Body of pancreas (tissue), 4 donors: ENCODE data around the gene MAB21L4. TPM values are rescaled to one million over a fixed set of nuclear protein-coding genes. Genes with fewer than 3 reads are reported as not detected.
A peak's percentile ranks its signal among the peaks of the same experiment; 100 is the strongest.

Source experiments
- ATAC-seq: fragments of 150-250 bp; one replicate; pipeline ENCODE4 v1.9.1; 2016
- DNase-seq, 4 donors: peaks; one replicate each; pipeline ENCODE4 v3.0.0-alpha.2; 2019
- H3K27ac ChIP-seq, 4 donors: fragments of 200-600 bp; sonication (generic); 1 replicate in 3 of 4; 2 replicates in 1 of 4; pipeline versions ENCODE4 v1.5.1 to v1.6.1; 2016 to 2019; ENCODE audit warnings: mild to moderate bottlenecking in 1 of 4, mixed read lengths in 1 of 4, moderate library complexity in 1 of 4
- H3K27me3 ChIP-seq, 2 donors: fragments of 200-600 bp; sonication (generic); one replicate each; pipeline ENCODE4 v1.6.0; 2016; ENCODE audit warnings: mild to moderate bottlenecking in 1 of 2
- H3K36me3 ChIP-seq, 2 donors: fragments of 200-600 bp; sonication (generic); replicated peaks in 1 of 2; 2 replicates each; pipeline ENCODE4 v1.5.1; 2016; ENCODE audit warnings: low read depth in 2 of 2; ENCODE audit not compliant: insufficient read depth in 1 of 2
- H3K4me1 ChIP-seq: fragments of 200-600 bp; sonication (generic); one replicate; pipeline ENCODE4 v1.6.0; 2016
- H3K4me3 ChIP-seq, 2 donors: fragments of 200-600 bp; sonication (generic); 1 replicate in 1 of 2; 2 replicates in 1 of 2; pipeline ENCODE4 v1.5.1; 2016 to 2019
- H3K9me3 ChIP-seq, 3 donors: fragments of 200-600 bp; sonication (generic); 1 replicate in 2 of 3; 2 replicates in 1 of 3; pipeline ENCODE4 v1.5.1; 2016
- CTCF ChIP-seq, 7 experiments: fragments of 450-650 bp in 4 of 7; fragments of 200-600 bp in 3 of 7; sonication (generic) in 3 of 7; IDR thresholded peaks; one replicate each; pipeline ENCODE4 v1.5.1; 2016 to 2019; ENCODE audit warnings: antibody characterized with exemption in 7 of 7
- POLR2A ChIP-seq, 3 donors: fragments of 450-650 bp; IDR thresholded peaks; one replicate each; pipeline ENCODE4 v1.6.1; 2016; ENCODE audit warnings: antibody characterized with exemption in 3 of 3, mild to moderate bottlenecking in 2 of 3
- WGBS, 2 donors: methylation state at CpG; one replicate each; pipeline ENCODE4 v1.1.5; 2017; 5-methylcytosine and 5-hydroxymethylcytosine counted together
- intact Hi-C: fragments of 100-400 bp; cut with DNase I; formaldehyde crosslinking; loops from one replicate; pipeline ENCODE4 v1.15.1; 2023
- total RNA-seq, 2 donors: library from RNA; depleted of rRNA; stranded (reverse); fragments of >200 nt; gene quantifications; one replicate each; pipeline ENCODE4 v1.1.0, GENCODE V29; 2016

The MAB21L4 gene
- total RNA-seq, 2 donors from 2014 or later, result 0.26 TPM; not detected in 1

DNA sequence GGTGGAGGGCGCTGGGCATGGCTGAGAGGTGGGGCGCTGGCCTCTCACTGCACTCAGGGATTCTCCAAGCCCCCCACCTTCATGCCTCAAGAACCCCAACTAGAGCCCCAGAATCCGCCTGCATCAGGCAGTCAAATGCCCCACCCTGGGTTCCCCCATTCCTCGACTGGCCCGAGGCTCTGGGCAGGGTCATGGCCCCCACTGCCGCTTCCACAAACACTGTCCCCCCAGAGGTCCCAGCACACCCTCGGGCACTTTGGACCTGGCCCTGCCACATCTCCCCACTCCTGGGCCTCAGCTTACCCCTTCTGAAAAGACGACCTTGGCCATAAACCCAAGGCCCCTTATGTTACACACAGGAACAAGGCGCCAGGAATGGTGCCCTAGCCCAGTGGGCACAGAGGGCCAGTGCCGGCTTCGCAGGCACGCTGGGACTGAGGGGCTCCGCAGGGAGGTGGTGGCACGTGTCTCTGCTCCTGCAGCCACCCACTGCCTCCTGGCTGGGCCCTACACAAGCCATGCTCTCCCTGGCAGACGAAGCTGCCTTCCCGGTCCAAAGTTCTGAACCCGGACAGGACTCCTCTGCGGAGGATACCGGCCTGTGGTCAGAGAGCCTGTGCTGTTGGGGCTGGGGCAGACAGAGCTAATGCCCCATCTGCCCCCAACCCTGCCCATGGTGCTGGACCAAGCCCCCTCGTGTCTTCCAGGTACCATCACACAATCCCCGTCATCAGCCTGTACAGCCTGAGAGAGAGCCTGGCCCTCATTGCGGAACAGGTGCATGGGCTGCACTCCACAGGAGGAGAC is 20.5 kb downstream of the MAB21L4 start:
- H3K27me3 ChIP-seq, result no peaks in the 10 kb centered on the region
- H3K4me3 ChIP-seq, result no peak overlapping the region
- no peaks in the 10 kb centered on the region for H3K4me1 ChIP-seq
- no peak for DNase-seq
- ATAC-seq, result no peak
- H3K27ac ChIP-seq, result no peak overlapping the region
- no peaks in the 10 kb centered on the region for H3K36me3 ChIP-seq
- WGBS, 2 donors, result 92 to 93% methylated on average over 2 to 22 of the region's 22 CpGs
- no peak for TF ChIP-seq POLR2A (IDR thresholded peaks at IDR 0.05)
- no peak for TF ChIP-seq CTCF (IDR thresholded peaks at IDR 0.05)
- no peaks in the 10 kb centered on the region for H3K9me3 ChIP-seq
- intact Hi-C loops, result no loop called here

DNA sequence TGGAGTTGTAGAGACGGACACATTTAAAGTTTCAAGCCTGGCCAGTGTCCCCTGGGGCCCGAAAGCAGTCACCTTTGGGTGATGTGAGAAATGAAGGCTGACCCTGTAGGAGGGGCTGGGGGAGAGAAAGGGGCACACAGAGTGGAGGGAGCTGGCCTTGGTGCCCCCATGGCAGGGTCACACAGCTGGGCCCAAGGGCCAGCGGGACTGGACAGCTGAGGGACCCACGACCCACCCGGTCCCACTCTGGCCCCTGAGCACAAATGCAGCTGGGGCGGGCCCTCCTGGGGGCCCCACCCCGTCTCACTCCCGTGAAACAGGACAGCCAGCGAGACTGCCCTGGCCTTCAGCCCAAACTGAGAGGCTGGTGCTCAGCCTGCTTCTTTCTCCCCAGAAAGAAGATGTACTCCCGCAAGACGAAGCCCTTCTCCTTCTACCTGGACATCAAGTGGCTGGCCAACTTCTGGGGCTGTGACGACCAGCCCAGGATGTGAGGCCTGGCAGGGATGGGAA is 21.2 kb downstream of the MAB21L4 start:
- Histone ChIP-seq H3K27me3 (no peaks in the 10 kb centered on the region), H3K9me3 (no peaks in the 10 kb centered on the region), H3K4me1 (no peaks in the 10 kb centered on the region), H3K27ac (no peak overlapping the region), H3K4me3 (no peak overlapping the region), H3K36me3 (no peaks in the 10 kb centered on the region)
- ATAC-seq (no peak), DNase-seq (no peak)
- WGBS, 2 donors, result 89 to 92% methylated on average over 3 to 12 of the region's 12 CpGs
- no peak for TF ChIP-seq CTCF (IDR thresholded peaks at IDR 0.05)
- TF ChIP-seq POLR2A (IDR thresholded peaks at IDR 0.05), result no peak
- intact Hi-C loops, result no loop called here

- no peak overlapping the region for H3K27ac ChIP-seq
- no peaks in the 10 kb centered on the region for H3K27me3 ChIP-seq
- H3K36me3 ChIP-seq, result no peaks in the 10 kb centered on the region
- 66 to 79% methylated on average over 6 to 32 of the region's 33 CpGs for WGBS, 2 donors
- ATAC-seq (no peak), DNase-seq (peak in 2 of 4 donors; percentile 23 to 37)
- intact Hi-C loops, result no loop called here
- H3K4me1 ChIP-seq, result no peaks in the 10 kb centered on the region
- TF ChIP-seq POLR2A (IDR thresholded peaks at IDR 0.05) (no peak), CTCF (IDR thresholded peaks at IDR 0.05) (no peak)
- H3K9me3 ChIP-seq, result no peaks in the 10 kb centered on the region
- no peak overlapping the region for H3K4me3 ChIP-seq
These were observed 21.9 kb downstream of the MAB21L4 start for GRCh38 chr2:240873805-240874714.

- no peaks in the 10 kb centered on the region for H3K9me3 ChIP-seq
- WGBS, 2 donors, result 86 to 90% methylated on average over 7 to 20 of the region's 21 CpGs
- intact Hi-C loops, result no loop called here
- no peak overlapping the region for H3K27ac ChIP-seq
- no peaks in the 10 kb centered on the region for H3K36me3 ChIP-seq
- no peak overlapping the region for H3K4me3 ChIP-seq
- H3K4me1 ChIP-seq, result no peaks in the 10 kb centered on the region
- DNase-seq, result no peak
- ATAC-seq, result no peak
- TF ChIP-seq POLR2A (IDR thresholded peaks at IDR 0.05) (no peak), CTCF (IDR thresholded peaks at IDR 0.05) (no peak)
- H3K27me3 ChIP-seq, result no peaks in the 10 kb centered on the region
These were observed 22.7 kb downstream of the MAB21L4 start for GRCh38 chr2:240873098-240873788.
